ES-I3 (cell line): ENCODE data around the gene CDC14C.

Experiments
- H3K36me3 ChIP-seq: 2 replicates; pipeline ENCODE4 v1.6.1; 2013; ENCODE audit warnings: mild to moderate bottlenecking, low read length, control low read depth, moderate library complexity; ENCODE audit not compliant: insufficient read depth
- H3K4me1 ChIP-seq: 2 replicates; pipeline ENCODE4 v1.6.1; 2013; ENCODE audit warnings: mild to moderate bottlenecking, control low read depth, low read length; ENCODE audit not compliant: insufficient read depth
- H3K9ac ChIP-seq: 2 replicates; pipeline ENCODE4 v1.6.1; 2013; ENCODE audit warnings: low read depth, mild to moderate bottlenecking, low read length, moderate library complexity
- H3K9me3 ChIP-seq: 2 replicates; pipeline ENCODE4 v1.6.1; 2013; ENCODE audit warnings: mild to moderate bottlenecking, low read length, moderate library complexity; ENCODE audit not compliant: control insufficient read depth, insufficient read depth

Gene CDC14C

GRCh38 chr7:48938539-48939295, 14.4 kb downstream of the CDC14C start:
- Histone ChIP-seq H3K36me3 (no peaks in the 10 kb centered on the region), H3K4me1 (no peaks in the 10 kb centered on the region), H3K9me3 (no peaks in the 10 kb centered on the region), H3K9ac (no peak overlapping the region)

GRCh38 chr7:48943279-48943990, 19.1 kb downstream of the CDC14C start:
- no peaks in the 10 kb centered on the region for H3K4me1 ChIP-seq
- H3K36me3 ChIP-seq: no peaks in the 10 kb centered on the region
- no peak overlapping the region for H3K9ac ChIP-seq
- no peaks in the 10 kb centered on the region for H3K9me3 ChIP-seq

- Histone ChIP-seq H3K9me3 (peaks cover 2% of the 10 kb centered on the region), H3K9ac (no peak overlapping the region), H3K4me1 (no peaks in the 10 kb centered on the region), H3K36me3 (no peaks in the 10 kb centered on the region)
These were observed 31.6 kb downstream of the CDC14C start for GRCh38 chr7:48955916-48956315.

- Histone ChIP-seq H3K9ac (no peak overlapping the region), H3K9me3 (no peaks in the 10 kb centered on the region), H3K4me1 (peaks cover 4% of the 10 kb centered on the region; the same call in 1 of the 2 replicates), H3K36me3 (no peaks in the 10 kb centered on the region)
These were observed 35.3 kb downstream of the CDC14C start for GRCh38 chr7:48959676-48960075.

GRCh38 chr7:48962821-48963505, 38.6 kb downstream of the CDC14C start:
- Histone ChIP-seq H3K9ac (no peak overlapping the region), H3K36me3 (no peaks in the 10 kb centered on the region), H3K9me3 (no peaks in the 10 kb centered on the region), H3K4me1 (peaks cover 4% of the 10 kb centered on the region; the same call in 1 of the 2 replicates)

GRCh38 chr7:48964074-48964473, 39.7 kb downstream of the CDC14C start:
- Histone ChIP-seq H3K9me3 (no peaks in the 10 kb centered on the region), H3K9ac (no peak overlapping the region), H3K4me1 (peaks cover 4% of the 10 kb centered on the region; the same call in 1 of the 2 replicates), H3K36me3 (no peaks in the 10 kb centered on the region)

- Histone ChIP-seq H3K4me1 (no peaks in the 10 kb centered on the region), H3K36me3 (no peaks in the 10 kb centered on the region), H3K9me3 (no peaks in the 10 kb centered on the region)
These were observed 46.8 kb downstream of the CDC14C start for GRCh38 chr7:48971173-48971572.

GRCh38 chr7:48976253-48976652, 51.9 kb downstream of the CDC14C start:
- no peaks in the 10 kb centered on the region for H3K9me3 ChIP-seq
- no peaks in the 10 kb centered on the region for H3K4me1 ChIP-seq
- H3K9ac ChIP-seq: no peak overlapping the region
- H3K36me3 ChIP-seq: no peaks in the 10 kb centered on the region

More at GRCh38 chr7:48971173-48971572, 46.8 kb downstream of the CDC14C start:
- no peak overlapping the region for H3K9ac ChIP-seq

GRCh38 chr7:48976850-48977249, 52.5 kb downstream of the CDC14C start:
- Histone ChIP-seq H3K9me3 (no peaks in the 10 kb centered on the region), H3K4me1 (no peaks in the 10 kb centered on the region), H3K9ac (no peak overlapping the region)

More at GRCh38 chr7:48976850-48977249, 52.5 kb downstream of the CDC14C start:
- no peaks in the 10 kb centered on the region for H3K36me3 ChIP-seq
